Ureter (tissue), 1 donor: ENCODE results near the gene RBP2. TPM values are rescaled to one million over a fixed set of nuclear protein-coding genes. Genes with fewer than 3 reads are reported as not detected.

Experiments used
- DNase-seq: peaks from one replicate; pipeline ENCODE4 v3.0.0-alpha.2; 2020; ENCODE audit warnings: low spot score
- total RNA-seq: library from RNA; stranded (reverse); gene quantifications from one replicate; pipeline ENCODE4 v1.2.4, GENCODE V29; 2023
- donor health status: DM: yes; HTN: yes; CAD: no.

The RBP2 gene
- total RNA-seq = not detected

DNA sequence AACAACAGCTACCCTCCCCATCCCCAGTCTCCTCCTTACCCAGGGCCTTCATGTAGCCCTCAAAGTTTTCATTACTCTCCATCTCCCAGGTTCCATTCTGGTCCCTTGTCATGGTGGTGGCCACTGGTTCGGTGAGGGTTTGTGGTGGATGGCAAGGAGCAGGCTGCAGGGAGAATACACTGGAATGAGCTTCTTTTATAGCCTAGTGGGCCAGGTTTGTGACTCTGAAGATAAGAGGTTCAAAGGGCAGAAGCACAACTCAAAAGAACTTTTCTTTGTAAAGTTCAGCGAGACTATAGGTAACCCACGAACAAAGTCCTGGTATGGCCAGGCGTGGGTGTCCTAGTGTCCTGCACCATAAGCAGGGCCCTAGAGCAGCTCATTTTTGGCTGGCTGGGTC lies at the start of gene RBP2:
Gene RBP2 (minus strand): TSS at position 169 of the 400 bp plus-strand sequence. CDS start 57 bp downstream, at position 112.
- no peak for DNase-seq

DNA sequence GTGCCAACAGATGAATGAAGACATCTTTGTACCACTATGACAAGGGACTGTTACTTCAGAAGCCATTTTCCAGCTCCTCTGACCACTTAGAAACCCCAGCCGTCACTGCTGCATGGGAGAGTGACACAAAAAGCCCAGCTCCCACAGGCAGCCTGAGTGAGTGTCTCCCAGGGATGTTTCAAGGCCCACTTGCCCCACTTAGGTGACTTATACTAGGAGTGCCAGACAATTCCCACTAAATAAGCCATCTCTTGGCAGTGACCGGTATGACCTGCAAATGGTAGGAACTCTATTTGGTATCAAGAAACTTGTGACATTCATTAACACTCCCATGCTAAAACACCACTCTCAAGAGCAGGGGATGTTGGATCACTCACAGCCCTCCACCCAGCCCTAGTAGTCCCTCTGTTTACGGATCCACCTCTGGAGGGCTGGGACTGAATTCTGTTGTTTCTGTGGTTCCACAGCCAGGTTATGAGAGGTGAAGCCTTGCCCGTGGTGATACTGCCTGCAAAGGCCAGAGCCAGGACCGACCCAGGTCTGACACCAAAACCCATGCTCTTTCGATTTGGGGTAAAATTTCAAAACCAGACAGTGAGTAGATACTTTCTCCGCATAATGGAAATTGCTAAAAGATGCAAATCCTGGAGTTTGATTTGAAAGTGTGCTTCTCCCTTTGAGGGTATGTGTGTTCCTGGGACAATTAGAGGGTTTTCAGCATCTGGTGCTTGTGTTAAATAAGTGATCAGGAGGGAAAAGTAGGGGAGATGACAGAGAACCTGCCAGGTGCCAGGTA lies 48.7 kb upstream of the RBP2 start:
- no peak for DNase-seq

DNA sequence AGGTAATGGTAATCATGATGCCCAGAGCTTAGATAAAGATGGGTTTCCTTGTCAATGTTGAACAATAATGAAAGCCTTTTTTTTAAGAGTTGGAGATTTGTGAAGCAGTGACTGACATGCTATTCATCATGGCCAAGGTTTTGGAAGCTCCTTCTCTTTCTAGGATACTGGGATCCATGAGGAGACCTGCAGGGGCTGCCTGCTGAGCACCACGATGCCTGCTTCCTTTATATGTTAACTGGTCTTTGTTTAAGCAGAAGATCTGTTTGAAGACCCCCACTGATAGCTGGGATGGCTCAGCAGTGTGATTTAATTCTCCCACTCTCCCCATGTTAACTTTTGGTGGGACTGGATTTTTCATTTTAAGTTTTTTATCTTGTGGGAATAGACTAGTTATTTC lies 47.4 kb upstream of the RBP2 start:
- DNase-seq = no peak

DNA sequence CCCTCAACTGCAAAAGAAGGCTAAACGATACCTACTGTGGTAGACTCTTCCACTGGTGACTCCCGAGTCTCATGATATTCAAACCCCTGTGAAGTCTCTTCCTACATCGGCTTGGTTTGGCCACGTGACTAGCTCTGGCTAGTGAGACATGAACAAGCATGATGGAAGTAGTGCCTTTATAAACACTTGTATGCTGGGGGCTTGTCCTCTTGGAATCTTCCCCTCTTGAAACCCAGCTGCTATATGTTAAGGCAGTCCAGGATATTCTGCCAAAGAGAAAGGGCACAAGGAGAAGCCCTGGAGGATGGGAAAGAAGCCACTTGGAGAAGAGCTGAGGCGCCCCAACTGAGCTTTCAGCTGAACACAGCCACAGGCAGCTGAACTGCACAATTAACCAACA lies 46.9 kb upstream of the RBP2 start:
- no peak for DNase-seq

DNA sequence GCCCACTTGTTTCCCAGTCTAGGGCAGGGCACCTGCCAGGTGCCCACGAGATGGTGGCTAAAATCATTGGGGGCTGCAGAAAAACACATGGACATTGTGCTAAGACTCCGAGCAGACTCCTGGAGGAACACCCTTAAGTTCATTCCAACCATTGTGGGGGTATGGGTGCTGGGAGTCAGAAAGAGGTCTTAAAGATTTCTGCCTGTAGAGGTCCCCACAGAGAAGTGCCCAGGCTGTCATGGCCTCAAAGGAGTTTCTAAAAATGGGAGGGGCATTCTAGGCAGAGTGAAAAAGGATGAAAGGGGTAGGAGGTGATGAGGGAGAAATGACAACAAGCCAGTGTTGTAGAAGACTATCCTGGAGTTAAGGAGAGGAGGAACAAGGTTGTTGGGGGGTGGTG lies 46.1 kb upstream of the RBP2 start:
- no peak for DNase-seq

DNA sequence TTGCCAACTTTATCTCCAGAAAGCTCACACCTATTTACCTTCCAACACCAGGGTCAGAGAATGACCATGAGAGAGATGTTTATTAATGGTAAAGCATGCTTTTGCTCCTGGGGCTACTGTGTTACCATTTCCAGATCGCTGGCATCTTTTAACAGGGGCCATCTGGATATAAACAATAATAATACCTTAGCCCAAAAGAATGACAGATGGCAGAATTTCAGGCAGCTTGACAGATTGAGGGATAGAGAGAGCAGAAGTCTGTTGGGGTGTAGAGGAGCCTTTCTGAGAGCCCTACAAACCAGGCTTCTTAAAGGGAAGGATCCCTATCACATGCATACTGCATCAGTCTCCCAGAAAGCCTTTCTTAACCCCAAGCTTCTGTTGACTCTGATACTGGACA lies 45.5 kb upstream of the RBP2 start:
- no peak for DNase-seq

DNA sequence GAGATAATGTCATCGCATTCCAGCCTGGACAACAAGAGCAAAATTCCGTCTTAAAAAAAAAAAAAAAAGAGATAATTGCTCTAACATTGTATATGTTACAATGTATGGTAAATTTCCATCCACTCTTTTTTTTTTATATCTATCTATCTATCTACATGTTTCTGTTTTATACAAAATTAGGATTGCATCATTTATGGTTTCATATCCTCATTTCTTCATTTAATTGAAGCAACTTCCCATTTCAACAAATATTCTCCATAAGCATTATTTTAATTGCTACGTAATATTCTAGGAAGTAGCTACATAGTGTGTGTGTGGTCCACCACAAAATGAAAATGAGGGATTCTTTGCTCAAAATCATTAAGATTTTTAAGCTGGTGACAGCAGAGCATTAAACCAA lies 44.8 kb upstream of the RBP2 start:
- DNase-seq = no peak

DNA sequence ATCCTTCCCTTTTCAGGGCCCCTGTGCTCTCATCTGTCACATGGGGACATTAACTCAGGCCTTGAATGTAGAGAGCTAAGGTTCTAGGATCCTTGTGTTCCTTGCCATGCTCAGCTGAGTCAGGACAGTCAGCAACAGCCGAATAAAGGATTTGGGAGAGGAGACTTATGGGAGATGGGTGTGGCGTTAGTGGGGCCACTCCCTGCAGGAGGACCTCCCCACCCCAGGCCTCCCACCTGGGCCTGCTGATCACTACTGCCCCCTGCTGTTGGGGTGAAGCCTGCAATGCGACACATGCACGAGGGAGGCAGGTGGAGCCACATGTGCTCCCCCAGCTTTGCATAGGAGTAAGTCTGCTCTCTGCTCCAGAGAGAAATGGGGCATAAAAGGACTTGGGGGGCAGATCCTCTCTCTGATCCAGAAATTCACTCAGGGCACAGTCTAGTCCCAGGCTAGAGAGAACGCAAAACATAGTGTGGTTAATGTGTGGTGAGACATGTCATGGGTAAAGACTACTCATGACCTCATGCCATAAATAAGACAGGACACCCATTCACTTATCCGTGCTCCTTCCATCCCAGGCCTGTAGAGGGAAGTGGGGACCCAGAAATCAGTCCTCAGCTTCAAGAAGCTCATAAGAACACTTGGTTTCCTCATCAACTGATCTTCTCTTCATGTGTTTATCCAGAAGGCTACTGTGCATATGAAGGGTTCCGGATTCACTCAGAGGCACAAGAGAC lies 43.9 kb upstream of the RBP2 start:
- no peak for DNase-seq

DNA sequence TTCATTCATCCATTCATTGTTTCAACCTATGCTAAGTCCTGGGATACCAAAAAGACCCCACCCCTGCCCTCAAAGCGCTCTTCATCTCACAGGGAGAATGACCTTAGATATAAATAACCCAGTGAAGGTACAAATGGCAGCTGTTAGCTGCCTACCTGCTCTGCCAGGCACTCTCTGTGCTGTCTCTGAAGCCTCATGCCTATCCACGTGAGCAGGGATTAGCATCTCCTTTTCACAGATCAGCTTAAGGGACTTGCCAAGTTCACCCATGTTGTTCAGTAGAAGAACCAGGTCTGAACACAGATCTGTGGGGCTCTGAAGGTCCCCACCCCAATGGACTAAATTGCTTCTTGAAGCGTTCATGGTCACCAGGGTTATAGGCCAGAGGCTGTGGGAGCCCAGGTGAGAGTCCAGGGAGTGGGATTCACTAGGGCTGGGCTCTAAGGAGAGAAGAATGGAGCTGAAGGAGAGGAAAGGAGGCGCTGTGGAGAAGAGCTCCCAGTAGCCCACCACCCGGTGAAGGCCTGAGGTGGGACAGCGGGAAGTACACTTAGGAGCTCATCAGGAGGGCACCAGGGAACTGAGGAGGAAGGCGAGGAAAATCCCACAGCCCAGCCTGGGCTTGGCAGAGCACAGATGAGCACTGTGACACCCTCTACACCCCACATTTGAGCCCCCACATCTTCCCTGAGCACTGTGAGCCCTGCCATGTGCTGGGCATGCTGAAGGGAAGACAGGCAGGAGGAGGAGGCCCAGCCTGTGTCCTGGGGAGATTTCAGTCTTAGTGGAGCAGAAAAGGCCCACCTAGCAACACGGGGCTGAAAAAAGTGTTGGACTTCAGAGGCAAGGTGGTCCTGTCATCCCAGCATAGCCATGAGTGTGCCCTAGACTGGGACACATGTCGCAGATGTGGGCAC lies 42.9 kb upstream of the RBP2 start:
- DNase-seq = no peak

DNA sequence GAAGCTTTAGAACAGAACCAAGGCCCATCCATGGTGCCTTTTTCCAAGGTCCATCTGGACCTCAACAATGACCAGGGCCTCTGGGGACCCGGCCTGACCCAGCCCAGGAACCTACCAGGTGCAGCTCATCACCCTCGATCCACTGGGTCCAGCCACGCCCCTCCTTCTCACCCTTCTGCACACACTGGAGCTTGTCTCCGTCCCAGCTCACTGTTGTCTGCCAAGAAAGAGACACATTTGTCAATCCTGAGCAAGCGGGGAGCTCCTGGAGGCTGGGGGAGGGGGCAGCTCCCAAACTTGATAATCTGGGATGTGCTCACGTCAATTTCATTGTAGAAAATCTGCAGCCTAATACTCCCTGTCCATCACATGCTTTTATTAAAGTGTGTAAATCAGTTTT lies 42.0 kb upstream of the RBP2 start:
- DNase-seq = no peak

DNA sequence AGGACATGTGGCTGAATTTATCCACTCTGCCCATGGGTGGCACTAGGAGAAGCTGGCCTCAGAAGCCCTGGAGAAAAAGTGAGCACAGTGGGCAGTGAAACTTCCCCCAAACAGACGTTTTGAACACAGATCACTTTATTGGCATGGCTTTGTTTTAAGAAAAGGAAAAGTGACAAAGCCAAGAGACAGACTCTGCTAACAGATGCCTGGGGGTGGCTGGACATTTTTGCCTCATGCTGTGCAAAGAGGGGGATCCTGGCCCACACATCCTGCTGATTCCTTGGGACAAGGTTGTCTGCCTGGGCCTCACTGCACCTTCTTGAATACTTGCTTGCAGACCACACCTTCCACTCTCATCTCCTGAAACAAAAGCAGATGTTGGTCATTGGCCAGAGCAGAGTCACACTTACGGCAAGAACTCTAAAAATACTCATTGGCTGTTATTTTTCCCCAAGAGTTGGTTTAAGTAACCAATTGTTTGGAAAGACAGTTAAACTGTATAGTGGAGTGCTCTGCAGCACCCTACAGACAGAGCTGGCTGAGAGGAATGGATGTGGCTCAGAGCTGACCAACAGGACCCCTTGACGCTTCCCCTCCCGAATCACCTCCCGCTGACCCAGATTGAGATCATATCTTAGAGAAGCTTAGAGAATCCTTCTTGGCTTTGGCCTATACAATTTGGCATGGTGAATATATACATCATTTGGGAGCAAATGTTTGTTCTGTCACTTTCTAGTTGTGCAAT lies 41.2 kb upstream of the RBP2 start:
- no peak for DNase-seq

DNA sequence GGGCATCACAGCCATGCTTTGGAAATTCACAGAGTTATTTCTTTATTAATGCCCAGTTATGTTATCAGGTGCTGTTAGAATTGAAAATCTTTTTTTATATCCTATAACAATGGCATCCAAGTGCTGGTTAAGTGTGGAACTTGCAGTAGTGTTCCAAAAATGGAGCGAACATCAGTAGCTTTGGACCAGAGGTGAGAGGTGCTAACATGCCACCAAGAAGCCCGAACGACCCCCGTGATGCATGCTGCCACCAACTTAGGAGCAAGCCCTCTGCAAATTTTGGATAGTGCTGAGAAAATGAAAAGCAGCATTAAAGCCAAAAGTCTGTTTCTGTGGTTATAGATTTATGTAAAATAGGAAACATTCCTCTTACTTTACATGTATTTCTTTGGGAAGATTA lies 38.4 kb upstream of the RBP2 start:
- DNase-seq = no peak

DNA sequence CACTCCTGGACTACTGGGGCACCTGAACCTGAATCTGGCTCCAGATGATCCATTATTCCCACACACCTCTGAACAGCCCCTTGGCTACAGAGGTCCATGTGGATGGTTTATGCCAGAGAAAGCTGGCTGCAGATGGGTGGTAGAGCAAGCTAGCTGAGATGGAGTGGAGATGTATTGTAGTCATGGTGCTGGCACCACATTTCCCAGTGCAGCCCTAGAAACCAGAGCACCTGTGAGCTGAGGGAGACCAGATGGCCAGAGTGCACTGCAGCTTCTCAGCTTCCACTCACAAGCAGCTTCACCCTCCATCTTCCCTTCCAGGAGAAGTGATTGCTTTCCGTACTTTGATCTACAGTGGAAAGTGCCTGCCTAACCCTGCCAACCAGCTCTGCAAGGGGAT lies 33.3 kb upstream of the RBP2 start:
- DNase-seq = no peak

DNA sequence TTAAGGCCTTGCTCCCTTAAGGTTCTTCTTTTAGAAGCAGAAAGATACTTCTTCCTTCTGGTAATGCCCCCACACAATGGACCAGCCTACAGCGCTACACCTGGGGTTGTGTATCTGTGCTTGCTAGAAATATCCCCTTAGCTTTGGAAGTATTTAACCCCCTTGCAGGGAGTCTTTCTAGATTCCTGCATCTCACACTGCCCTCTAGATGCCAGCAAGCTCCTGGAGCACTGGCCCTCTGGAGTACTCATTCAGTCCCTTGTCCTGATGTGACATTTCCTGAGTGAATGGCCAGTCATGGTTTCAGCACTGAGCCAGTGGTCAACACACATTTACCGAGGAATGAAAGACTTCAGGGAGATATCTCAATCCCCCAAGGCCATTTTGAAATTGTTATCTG lies 30.4 kb upstream of the RBP2 start:
- no peak for DNase-seq

DNA sequence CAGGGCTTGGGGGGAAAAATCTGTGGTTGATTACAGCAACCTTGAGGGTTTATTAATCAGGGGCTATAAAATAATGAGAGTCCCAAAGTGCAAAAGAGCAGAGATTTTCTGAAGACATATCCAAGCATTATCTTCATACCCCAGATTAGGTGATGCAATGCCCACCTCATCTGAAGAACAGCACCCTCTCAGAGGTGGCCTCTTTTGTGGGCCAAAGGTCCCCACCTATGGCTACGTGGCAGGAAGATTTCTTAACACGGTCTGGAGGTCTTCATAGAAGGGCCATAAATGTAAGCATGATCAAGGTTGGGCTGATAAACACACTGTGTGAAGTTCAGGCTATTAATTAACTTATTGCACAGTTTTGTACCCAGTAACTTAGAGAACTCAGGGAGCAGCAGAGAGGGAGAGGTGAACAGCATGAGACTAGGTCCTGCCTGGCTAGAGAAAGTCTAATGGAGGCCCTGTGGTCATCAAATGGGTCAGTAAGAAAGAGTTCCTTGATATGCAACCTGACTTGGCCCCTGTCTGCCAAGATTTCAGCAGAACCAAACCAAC lies 29.6 kb upstream of the RBP2 start:
- DNase-seq = no peak

DNA sequence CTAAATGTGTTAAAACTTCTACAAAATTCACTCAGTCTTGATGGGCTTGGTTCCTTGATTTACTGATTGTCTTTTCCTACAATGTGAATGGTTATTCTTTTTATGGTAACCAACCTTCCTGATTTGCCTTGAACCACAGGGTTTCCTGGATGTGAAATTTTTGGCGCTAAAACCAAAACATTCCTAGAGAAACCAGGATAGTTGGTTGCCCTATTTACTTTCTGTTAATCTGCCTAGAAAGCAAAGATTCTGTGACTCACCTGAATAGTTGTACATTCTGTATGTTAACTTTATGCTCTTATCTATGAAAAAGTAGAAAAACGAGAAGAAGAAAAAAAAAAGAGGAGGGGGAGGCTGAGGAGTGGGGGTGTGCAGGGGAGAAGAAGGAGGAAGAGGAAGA lies 23.2 kb upstream of the RBP2 start:
- no peak for DNase-seq

DNA sequence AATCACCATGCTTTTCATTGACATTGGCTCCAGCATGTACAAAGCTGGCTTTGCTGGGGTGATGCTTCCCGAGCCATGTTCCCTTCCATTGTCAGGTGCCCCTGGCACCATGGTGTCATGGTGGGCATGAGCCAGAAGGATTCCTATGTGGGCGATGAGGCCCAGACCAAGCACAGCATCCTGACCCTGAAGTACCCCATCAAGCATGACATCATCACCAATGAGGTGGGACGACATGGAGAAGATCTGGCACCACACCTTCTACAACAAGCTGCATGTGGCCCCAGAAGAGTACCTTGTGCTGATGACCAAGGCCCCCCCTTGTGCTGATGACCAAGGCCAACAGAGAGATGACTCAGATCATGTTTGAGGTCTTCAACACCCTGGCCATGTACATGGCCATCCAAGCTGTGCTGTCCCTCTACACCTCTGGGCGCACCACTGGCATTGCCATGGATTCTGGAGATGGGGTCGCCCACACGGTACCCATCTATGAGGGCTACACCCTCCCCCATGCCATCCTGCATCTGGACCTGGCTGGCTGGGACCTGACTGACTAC lies 17.6 kb upstream of the RBP2 start:
- DNase-seq = no peak

DNA sequence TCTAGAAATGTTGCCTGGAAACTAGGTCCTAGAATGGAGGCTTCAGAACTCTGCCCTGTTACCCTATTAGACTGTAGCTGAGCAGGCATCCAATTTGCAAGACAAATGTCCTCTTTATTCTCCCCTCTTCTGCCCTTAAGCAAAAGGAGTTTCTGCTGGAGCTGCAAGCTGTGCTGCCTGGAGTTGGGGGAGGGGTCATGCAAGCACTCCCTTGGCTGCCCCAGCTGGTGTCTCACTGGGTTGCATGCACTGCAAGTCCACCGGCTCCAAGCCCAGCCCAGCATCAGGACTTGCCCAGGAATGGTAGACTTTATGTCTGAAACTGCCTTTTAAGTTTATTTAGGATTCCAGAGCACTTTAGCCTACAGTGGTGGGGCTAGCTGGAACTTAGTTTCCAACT lies 15.7 kb upstream of the RBP2 start:
- no peak for DNase-seq

DNA sequence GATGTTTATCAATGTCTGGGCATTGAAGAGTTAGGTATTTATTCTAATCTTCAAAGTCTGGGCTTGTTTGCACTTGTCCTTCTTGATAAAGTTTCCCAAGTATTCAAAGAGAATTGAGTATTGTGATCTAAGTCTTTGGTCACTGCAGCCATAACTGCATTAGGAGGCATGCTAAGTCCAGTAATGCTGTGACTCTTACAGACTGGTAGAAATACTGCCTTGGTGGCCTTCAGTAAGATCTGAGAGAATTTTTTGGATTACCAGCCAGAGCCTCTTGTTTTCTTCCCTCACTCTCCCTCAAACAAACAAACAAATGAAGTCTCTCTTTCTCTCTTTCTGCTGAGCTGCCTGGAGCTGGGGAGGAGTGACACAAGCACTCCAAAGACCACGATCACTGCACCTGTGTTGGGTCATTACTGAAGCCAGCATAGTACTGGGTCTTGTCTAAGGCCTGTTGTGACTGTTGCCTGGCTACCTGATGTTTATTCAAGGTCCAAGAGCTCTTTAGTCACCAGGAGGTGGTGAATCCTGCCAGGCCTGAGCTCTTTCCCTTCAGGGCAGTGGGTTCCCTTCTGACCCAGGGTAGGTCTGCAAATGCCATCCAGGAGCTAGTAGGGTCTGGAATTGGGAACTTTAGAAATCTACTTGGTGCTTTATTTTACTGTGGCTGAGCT lies 14.8 kb upstream of the RBP2 start:
- no peak for DNase-seq

DNA sequence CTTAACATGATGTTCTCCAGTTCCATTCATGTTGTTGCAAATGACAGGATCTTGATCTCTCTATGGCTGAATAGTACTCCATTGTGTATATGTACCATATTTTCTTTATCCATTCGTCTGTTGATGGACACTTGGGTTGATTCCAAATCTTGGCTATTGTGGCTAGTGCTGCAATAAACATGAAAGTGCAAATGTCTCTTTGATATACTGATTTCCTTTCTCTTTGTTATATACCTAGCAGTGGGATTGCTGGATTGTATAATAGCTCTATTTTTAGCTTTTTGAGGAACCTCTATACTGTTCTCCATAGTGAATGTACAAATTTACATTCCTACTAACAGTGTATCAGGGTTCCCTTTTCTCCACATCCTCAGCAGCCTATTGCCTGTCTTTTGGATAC lies 5.9 kb upstream of the RBP2 start:
- DNase-seq = no peak
